HEK293 (cell line): ENCODE data around the gene TLE3.

Source experiments
- CTCF ChIA-PET: fragments of 350-600 bp; formaldehyde crosslinking; extraction: SDS; loops from one replicate; lab custom pipeline; 2021; ENCODE audit warnings: antibody characterized with exemption; lab: Yijun Ruan, JAX
- POLR2A ChIA-PET: fragments of 300-600 bp; formaldehyde crosslinking; extraction: SDS; loops from one replicate; lab custom pipeline; 2020; ENCODE audit warnings: antibody characterized with exemption, inconsistent platforms; lab: Yijun Ruan, JAX
- H3K27ac ChIP-seq: fragments of 200-500 bp; sonication (Bioruptor generic); 2 replicates; pipeline ENCODE4 v1.5.1; 2014; ENCODE audit warnings: low read depth, low read length, control low read depth, inconsistent platforms; ENCODE audit errors: extremely low read depth
- H3K36me3 ChIP-seq, 2 experiments: fragments of 200-500 bp in 1 of 2; sonication (Bioruptor generic) in 1 of 2; 1 replicate in 1 of 2; 2 replicates in 1 of 2; pipeline ENCODE4 v1.5.1; 2014 to 2017; ENCODE audit warnings: inconsistent platforms in 2 of 2, low read length in 2 of 2; ENCODE audit not compliant: control insufficient read depth in 2 of 2, insufficient read depth in 1 of 2
- H3K4me1 ChIP-seq: fragments of 200-500 bp; sonication (Bioruptor generic); 2 replicates; pipeline ENCODE4 v1.5.1; 2014; ENCODE audit warnings: mild to moderate bottlenecking, low read length, inconsistent platforms; ENCODE audit not compliant: control insufficient read depth, insufficient read depth
- H3K4me3 ChIP-seq: 2 replicates; pipeline ENCODE4 v1.5.1; 2011; ENCODE audit warnings: low read depth, mild to moderate bottlenecking, control low read depth, low read length, moderate library complexity
- H3K9me3 ChIP-seq: fragments of 200-500 bp; sonication (Bioruptor generic); 2 replicates; pipeline ENCODE4 v1.5.1; 2014; ENCODE audit warnings: low read depth, low read length, inconsistent platforms; ENCODE audit not compliant: control insufficient read depth, insufficient read depth
- GLIS1 ChIP-seq: fragments of 450-650 bp; formaldehyde crosslinking; IDR thresholded peaks from 2 replicates; pipeline ENCODE4 v1.5.1; 2016; ENCODE audit warnings: missing biosample characterization, missing genetic modification characterization
- IKZF3 ChIP-seq: fragments of 450-650 bp; IDR thresholded peaks from 2 replicates; pipeline ENCODE4 v1.5.0; 2018; ENCODE audit warnings: missing biosample characterization, mild to moderate bottlenecking, missing genetic modification characterization, moderate library complexity
- TCF7L2 ChIP-seq: IDR thresholded peaks from 2 replicates; pipeline ENCODE4 v1.6.1; 2011; ENCODE audit warnings: low read depth, mild to moderate bottlenecking, inconsistent platforms, low read length, moderate library complexity, borderline replicate concordance
- WT1 ChIP-seq: fragments of 450-650 bp; formaldehyde crosslinking; IDR thresholded peaks from 2 replicates; pipeline ENCODE4 v1.5.1; 2016; ENCODE audit warnings: missing biosample characterization, missing genetic modification characterization
- ZBTB10 ChIP-seq: fragments of 450-650 bp; formaldehyde crosslinking; IDR thresholded peaks from 2 replicates; pipeline ENCODE4 v1.5.1; 2016; ENCODE audit warnings: missing biosample characterization, missing genetic modification characterization
- ZBTB26 ChIP-seq: fragments of 450-650 bp; formaldehyde crosslinking; optimal IDR thresholded peaks from 2 replicates; pipeline ENCODE3; 2016; ENCODE audit warnings: missing biosample characterization, mild to moderate bottlenecking, missing genetic modification characterization
- ZIC2 ChIP-seq: fragments of 450-650 bp; formaldehyde crosslinking; IDR thresholded peaks from 2 replicates; pipeline ENCODE4 v1.5.1; 2016; ENCODE audit warnings: missing biosample characterization, missing genetic modification characterization
- ZNF133 ChIP-seq: fragments of 450-650 bp; formaldehyde crosslinking; IDR thresholded peaks from 2 replicates; pipeline ENCODE4 v1.5.1; 2016; ENCODE audit warnings: missing biosample characterization, missing genetic modification characterization
- ZNF140 ChIP-seq: fragments of 450-650 bp; formaldehyde crosslinking; IDR thresholded peaks from 2 replicates; pipeline ENCODE4 v1.5.1; 2016; ENCODE audit warnings: missing biosample characterization, missing genetic modification characterization
- ZNF174 ChIP-seq: fragments of 450-650 bp; formaldehyde crosslinking; IDR thresholded peaks from 2 replicates; pipeline ENCODE4 v1.5.0; 2017; ENCODE audit warnings: missing biosample characterization, mild to moderate bottlenecking, missing genetic modification characterization
- ZNF239 ChIP-seq: fragments of 450-650 bp; formaldehyde crosslinking; IDR thresholded peaks from 2 replicates; pipeline ENCODE4 v1.5.1; 2016; ENCODE audit warnings: missing biosample characterization, missing genetic modification characterization
- ZNF248 ChIP-seq: fragments of 450-650 bp; formaldehyde crosslinking; IDR thresholded peaks from 2 replicates; pipeline ENCODE4 v1.5.1; 2017; ENCODE audit warnings: missing biosample characterization, missing genetic modification characterization
- ZNF292 ChIP-seq: fragments of 450-650 bp; formaldehyde crosslinking; IDR thresholded peaks from 2 replicates; pipeline ENCODE4 v1.5.1; 2016; ENCODE audit warnings: low read depth, missing biosample characterization, missing genetic modification characterization, borderline replicate concordance
- ZNF302 ChIP-seq: fragments of 450-650 bp; formaldehyde crosslinking; IDR thresholded peaks from 2 replicates; pipeline ENCODE4 v1.5.1; 2016; ENCODE audit warnings: missing biosample characterization, missing genetic modification characterization, low read depth
- ZNF311 ChIP-seq: fragments of 450-650 bp; formaldehyde crosslinking; IDR thresholded peaks from 2 replicates; pipeline ENCODE4 v1.5.1; 2017; ENCODE audit warnings: missing biosample characterization, missing genetic modification characterization, borderline replicate concordance
- ZNF341 ChIP-seq: fragments of 450-650 bp; formaldehyde crosslinking; IDR thresholded peaks from 2 replicates; pipeline ENCODE4; 2016; ENCODE audit warnings: low read depth, missing biosample characterization, missing genetic modification characterization
- ZNF398 ChIP-seq: fragments of 450-650 bp; formaldehyde crosslinking; IDR thresholded peaks from 2 replicates; pipeline ENCODE4 v1.5.1; 2017; ENCODE audit warnings: missing biosample characterization, missing genetic modification characterization
- ZNF433 ChIP-seq: fragments of 450-650 bp; formaldehyde crosslinking; IDR thresholded peaks from 2 replicates; pipeline ENCODE4 v1.5.1; 2016; ENCODE audit warnings: missing biosample characterization, missing genetic modification characterization, low read depth
- ZNF623 ChIP-seq: fragments of 450-650 bp; formaldehyde crosslinking; IDR thresholded peaks from 2 replicates; pipeline ENCODE4 v1.5.1; 2016; ENCODE audit warnings: missing biosample characterization, missing genetic modification characterization
- ZNF626 ChIP-seq: fragments of 450-650 bp; sonication (Bioruptor Pico); formaldehyde crosslinking; IDR thresholded peaks from 2 replicates; pipeline ENCODE4 v1.5.1; 2018; ENCODE audit warnings: missing biosample characterization, missing genetic modification characterization, inconsistent platforms
- ZNF791 ChIP-seq: fragments of 450-650 bp; formaldehyde crosslinking; IDR thresholded peaks from 2 replicates; pipeline ENCODE4 v1.5.1; 2016; ENCODE audit warnings: missing biosample characterization, missing genetic modification characterization
- TF ChIP-seq, protein P1 (sequence below): fragments of 450-650 bp; formaldehyde crosslinking; IDR thresholded peaks from 2 replicates; pipeline ENCODE4 v1.5.1; 2016; ENCODE audit warnings: missing biosample characterization, missing genetic modification characterization

Gene TLE3

DNA sequence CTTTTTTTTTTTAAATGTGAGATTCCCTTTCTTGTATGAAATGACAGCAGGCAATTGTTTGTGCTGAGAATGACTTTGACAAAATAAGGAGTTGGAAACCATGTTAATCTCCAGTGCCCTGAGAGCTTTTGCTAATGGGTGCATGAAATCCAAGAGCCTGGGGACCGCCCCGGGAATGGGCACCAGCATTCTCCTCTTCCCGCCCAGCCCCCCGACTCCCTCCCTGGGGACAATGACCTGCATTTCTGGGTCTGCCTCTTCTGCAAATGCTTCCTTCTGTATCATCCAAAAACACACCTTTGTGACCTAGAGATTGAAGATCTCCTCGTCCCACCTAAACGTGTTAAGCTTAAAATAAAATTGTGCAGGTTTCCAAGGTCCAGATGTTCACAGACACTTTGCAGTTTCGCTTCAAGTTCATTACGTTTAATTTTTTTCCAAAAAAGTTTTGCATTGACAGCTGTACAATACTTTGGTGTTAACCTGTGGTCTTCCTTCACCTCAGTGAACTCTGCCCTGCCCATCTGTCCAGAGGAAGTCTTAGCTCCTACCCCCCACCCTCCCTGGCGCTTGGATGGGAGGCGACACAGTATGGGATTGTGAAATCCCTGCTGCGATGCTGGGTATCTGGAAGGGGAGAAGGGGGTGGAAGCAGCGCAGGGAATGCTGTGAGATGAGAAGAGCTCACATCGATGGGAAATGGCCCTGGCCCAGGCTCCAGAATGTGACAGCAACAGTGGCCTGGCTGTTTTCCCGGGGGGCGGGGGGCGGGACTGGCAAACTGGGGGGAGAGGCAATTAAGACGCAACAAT is 50.1 kb downstream of the TLE3 start:
- POLR2A ChIA-PET, result interaction anchor here (0.6 to 1.2 kb wide), 3 partner anchors 13 to 24 kb away, joined by 4 to 5 read pairs (median 4); no protein-coding TSS in a partner anchor
- H3K9me3 ChIP-seq, result no peaks in the 10 kb centered on the region
- no peak overlapping the region for H3K4me3 ChIP-seq
- H3K27ac ChIP-seq, result no peak overlapping the region
- H3K4me1 ChIP-seq, result no peaks in the 10 kb centered on the region
- TF ChIP-seq ZNF791 (tag by site-specific recombination) (no peak), ZIC2 (tag by site-specific recombination) (peak; percentile 32; the same call in 1 of the 2 replicates), ZNF341 (tag by site-specific recombination) (peak; percentile 60; the same call in 1 of the 2 replicates)
- TF ChIP-seq, all 188 proteins: peak for 2
- CTCF ChIA-PET, result interaction anchor here (0.6 to 0.7 kb wide), 4 partner anchors 12 to 262 kb away, joined by 3 to 6 read pairs (median 3); no protein-coding TSS in a partner anchor
- H3K36me3 ChIP-seq, result peaks cover 44 to 48% of the 10 kb centered on the region in 2 experiments

- Histone ChIP-seq H3K36me3 (peaks cover 40 to 42% of the 10 kb centered on the region in 2 experiments), H3K9me3 (no peaks in the 10 kb centered on the region), H3K27ac (no peak overlapping the region), H3K4me1 (no peaks in the 10 kb centered on the region), H3K4me3 (no peak overlapping the region)
- POLR2A ChIA-PET, result interaction anchor here (1.2 kb wide), 1 partner anchor 23 kb away, joined by 4 read pairs; no protein-coding TSS in a partner anchor
- CTCF ChIA-PET, result interaction anchor here (0.6 to 0.9 kb wide), 3 partner anchors 17 to 60 kb away, joined by 3 to 6 read pairs (median 3); no protein-coding TSS in a partner anchor
- TF ChIP-seq, protein P1, sequence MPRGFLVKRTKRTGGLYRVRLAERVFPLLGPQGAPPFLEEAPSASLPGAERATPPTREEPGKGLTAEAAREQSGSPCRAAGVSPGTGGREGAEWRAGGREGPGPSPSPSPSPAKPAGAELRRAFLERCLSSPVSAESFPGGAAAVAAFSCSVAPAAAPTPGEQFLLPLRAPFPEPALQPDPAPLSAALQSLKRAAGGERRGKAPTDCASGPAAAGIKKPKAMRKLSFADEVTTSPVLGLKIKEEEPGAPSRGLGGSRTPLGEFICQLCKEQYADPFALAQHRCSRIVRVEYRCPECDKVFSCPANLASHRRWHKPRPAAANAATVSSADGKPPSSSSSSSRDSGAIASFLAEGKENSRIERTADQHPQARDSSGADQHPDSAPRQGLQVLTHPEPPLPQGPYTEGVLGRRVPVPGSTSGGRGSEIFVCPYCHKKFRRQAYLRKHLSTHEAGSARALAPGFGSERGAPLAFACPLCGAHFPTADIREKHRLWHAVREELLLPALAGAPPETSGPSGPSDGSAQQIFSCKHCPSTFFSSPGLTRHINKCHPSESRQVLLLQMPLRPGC (tag by site-specific recombination), result no peak
- no peak for TF ChIP-seq ZNF302 (tag by site-specific recombination)
- TF ChIP-seq ZNF174 (tag by site-specific recombination), result no peak
- TF ChIP-seq IKZF3 (tag by site-specific recombination), result no peak
- TF ChIP-seq WT1 (tag by site-specific recombination), result no peak
- no peak for TF ChIP-seq ZNF626 (tag by site-specific recombination)
- TF ChIP-seq ZNF311 (tag by site-specific recombination), result no peak
- TF ChIP-seq ZNF433 (tag by site-specific recombination), result no peak
- no peak for TF ChIP-seq ZBTB26 (tag by site-specific recombination)
- TF ChIP-seq ZNF248 (tag by site-specific recombination), result no peak
- TF ChIP-seq ZNF140, result no peak
Observed at GRCh38 chr15:70046679-70047369, 50.9 kb downstream of the TLE3 start.

DNA sequence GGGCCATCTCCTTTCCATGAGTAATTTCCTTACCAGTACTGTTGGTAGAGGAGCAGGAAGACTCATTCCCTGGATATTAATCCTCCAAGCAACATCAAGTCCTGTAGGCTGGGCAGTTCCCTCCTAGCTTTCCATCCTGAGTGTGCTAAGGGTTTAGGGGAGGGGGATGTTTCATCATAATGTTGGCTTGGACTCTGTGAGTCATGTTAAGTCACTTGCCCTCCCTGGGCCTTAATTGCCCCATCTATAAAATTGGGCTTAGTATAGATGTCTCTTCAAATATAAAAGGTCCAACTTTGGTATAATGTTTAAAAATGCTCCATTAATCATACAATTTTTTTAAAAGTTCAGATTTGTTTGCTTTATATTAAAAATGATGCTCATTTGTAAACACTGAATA is 52.7 kb downstream of the TLE3 start:
- H3K27ac ChIP-seq, result no peak overlapping the region
- no peak overlapping the region for H3K4me3 ChIP-seq
- ChIA-PET CTCF (interaction anchor here (0.5 to 0.7 kb wide), 2 partner anchors 424 to 465 kb away, joined by 3 read pairs; no protein-coding TSS in a partner anchor), POLR2A (interaction anchor here (0.5 to 0.7 kb wide), 3 partner anchors 14 to 195 kb away, joined by 3 to 10 read pairs (median 3); no protein-coding TSS in a partner anchor)
- peaks cover 22 to 24% of the 10 kb centered on the region in 2 experiments for H3K36me3 ChIP-seq
- H3K9me3 ChIP-seq, result no peaks in the 10 kb centered on the region
- no peaks in the 10 kb centered on the region for H3K4me1 ChIP-seq
- TF ChIP-seq ZNF623 (no peak), ZNF239 (tag by site-specific recombination) (no peak), GLIS1 (tag by site-specific recombination) (peak; percentile 6; the same call in 1 of the 2 replicates), ZNF292 (tag by site-specific recombination) (no peak), ZNF398 (tag by site-specific recombination) (peak; percentile 21; the same call in 1 of the 2 replicates), ZBTB10 (tag by site-specific recombination) (no peak), TCF7L2 (no peak), ZNF133 (peak; percentile 67)
